ENCODE measurements around the gene UBA3. TPM values are rescaled to one million over a fixed set of nuclear protein-coding genes. Genes with fewer than 3 reads are reported as not detected.
A peak's percentile ranks its signal among the peaks of the same experiment; 100 is the strongest.

Gene UBA3
- total and polyA plus RNA-seq, 2 experiments from 2014 or later, result 43.3 to 59.8 TPM

GRCh38 chr3:69085168-69085832, 5.1 kb upstream of the UBA3 start:
- peak overlapping the region; percentile 91 for H3K4me2 ChIP-seq
- H3K4me3 ChIP-seq, result peak overlapping the region; percentile 86
- H3K79me2 ChIP-seq, result peaks cover 49% of the 10 kb centered on the region
- no peaks in the 10 kb centered on the region for H3K9me2 ChIP-seq (replicated peaks; ENCODE audit: insufficient read depth)
- peaks cover 12% of the 10 kb centered on the region for H4K20me1 ChIP-seq (ENCODE audit: insufficient read depth, poor library complexity, severe bottlenecking)
- no peaks in the 10 kb centered on the region for H3K27me3 ChIP-seq
- no peaks in the 10 kb centered on the region for H3K9me3 ChIP-seq (ENCODE audit: low read depth)
- H2AFZ ChIP-seq, result peak overlapping the region; percentile 70
- peak overlapping the region; percentile 94 for H3K27ac ChIP-seq
- peak; percentile 48 for DNase-seq (ENCODE audit: low spot score)
- peaks cover 55% of the 10 kb centered on the region for H3K4me1 ChIP-seq (ENCODE audit: insufficient read depth)
- TF ChIP-seq EZH2phosphoT487 (IDR thresholded peaks at IDR 0.05; ENCODE audit: low read depth, severe bottlenecking, unreplicated experiment) (no peak), EZH2 (IDR thresholded peaks at IDR 0.05; ENCODE audit: borderline replicate concordance) (no peak), CTCF (IDR thresholded peaks at IDR 0.05; ENCODE audit: poor library complexity) (no peak)
- WGBS (ENCODE audit: low lambda C conversion rate, missing lambda C conversion rate), result 1% methylated on average over 26 of the region's 26 CpGs
- H3K36me3 ChIP-seq (replicated peaks; ENCODE audit: insufficient read depth, low read depth), result no peaks in the 10 kb centered on the region

GRCh38 chr3:69084326-69085167, 4.4 kb upstream of the UBA3 start, which contains the start of gene ARL6IP5:
ARL6IP5 (plus strand) TSS chr3:69084937; CDS start chr3:69085048, 111 bp downstream.
- no peaks in the 10 kb centered on the region for H3K36me3 ChIP-seq (replicated peaks; ENCODE audit: insufficient read depth, low read depth)
- peak within 1 kb of the TSS; percentile 70 for H2AFZ ChIP-seq
- peak within 1 kb of the TSS; percentile 94 for H3K27ac ChIP-seq
- no peaks in the 10 kb centered on the region for H3K27me3 ChIP-seq
- peaks cover 55% of the 10 kb centered on the region for H3K4me1 ChIP-seq (ENCODE audit: insufficient read depth)
- no peaks in the 10 kb centered on the region for H3K9me3 ChIP-seq (ENCODE audit: low read depth)
- H3K4me2 ChIP-seq, result peak within 1 kb of the TSS; percentile 91
- peaks cover 47% of the 10 kb centered on the region for H3K79me2 ChIP-seq
- peaks cover 8% of the 10 kb centered on the region for H4K20me1 ChIP-seq (ENCODE audit: insufficient read depth, poor library complexity, severe bottlenecking)
- H3K4me3 ChIP-seq, result peak within 1 kb of the TSS; percentile 86
- peak; percentile 94 for DNase-seq (ENCODE audit: low spot score)
- TF ChIP-seq EZH2phosphoT487 (IDR thresholded peaks at IDR 0.05; ENCODE audit: low read depth, severe bottlenecking, unreplicated experiment) (no peak), CTCF (IDR thresholded peaks at IDR 0.05; ENCODE audit: poor library complexity) (no peak), EZH2 (IDR thresholded peaks at IDR 0.05; ENCODE audit: borderline replicate concordance) (no peak)
- no peaks in the 10 kb centered on the region for H3K9me2 ChIP-seq (replicated peaks; ENCODE audit: insufficient read depth)
- WGBS (ENCODE audit: low lambda C conversion rate, missing lambda C conversion rate), result 4% methylated on average over 32 of the region's 32 CpGs

GRCh38 chr3:69082805-69083204, 2.6 kb upstream of the UBA3 start:
- Histone ChIP-seq H3K27me3 (no peaks in the 10 kb centered on the region), H3K36me3 (replicated peaks; ENCODE audit: insufficient read depth, low read depth) (no peaks in the 10 kb centered on the region), H3K9me3 (ENCODE audit: low read depth) (no peaks in the 10 kb centered on the region), H3K9me2 (replicated peaks; ENCODE audit: insufficient read depth) (no peaks in the 10 kb centered on the region), H4K20me1 (ENCODE audit: insufficient read depth, poor library complexity, severe bottlenecking) (peaks cover 2% of the 10 kb centered on the region), H2AFZ (no peak overlapping the region), H3K4me3 (no peak overlapping the region), H3K4me2 (peak overlapping the region; percentile 18), H3K4me1 (ENCODE audit: insufficient read depth) (peaks cover 51% of the 10 kb centered on the region), H3K27ac (peak overlapping the region; percentile 94), H3K79me2 (peaks cover 47% of the 10 kb centered on the region)
- DNase-seq (ENCODE audit: low spot score), result peak; percentile 68
- no peak for TF ChIP-seq EZH2phosphoT487 (IDR thresholded peaks at IDR 0.05; ENCODE audit: low read depth, severe bottlenecking, unreplicated experiment)
- no peak for TF ChIP-seq EZH2 (IDR thresholded peaks at IDR 0.05; ENCODE audit: borderline replicate concordance)
- no peak for TF ChIP-seq CTCF (IDR thresholded peaks at IDR 0.05; ENCODE audit: poor library complexity)

Data from hepatocyte (in vitro differentiated cells).